Measurements from ENCODE around the gene CNTN5.
"Not testable (repeated sequence)": the region's sequence is repeated elsewhere in the genome, so short reads cannot be mapped to it uniquely, and the experiment has no call there.

Gene CNTN5

DNA sequence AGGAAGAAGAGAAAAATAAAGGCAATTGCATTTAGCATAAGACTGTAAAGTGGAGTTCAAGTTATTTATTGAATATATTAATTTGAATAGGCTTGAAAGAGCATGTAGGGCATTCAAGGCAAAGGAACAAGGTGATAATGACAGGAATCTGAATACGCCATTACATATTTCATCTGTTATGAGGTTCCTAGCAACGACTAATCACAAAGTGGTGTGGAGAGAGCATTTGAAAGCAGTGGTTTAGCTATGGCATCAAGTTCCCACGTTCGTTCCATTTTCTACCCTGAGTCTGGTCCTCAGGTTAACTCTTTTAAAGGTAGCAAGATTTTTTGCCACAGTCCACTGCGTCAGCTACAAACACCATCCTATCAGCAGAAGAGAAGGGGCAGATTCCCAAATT is 59.4 kb downstream of the CNTN5 start:
- no peak for DNase-seq
- H3K4me1 ChIP-seq, result no peaks in the 10 kb centered on the region
- no peaks in the 10 kb centered on the region for H3K9me3 ChIP-seq

DNA sequence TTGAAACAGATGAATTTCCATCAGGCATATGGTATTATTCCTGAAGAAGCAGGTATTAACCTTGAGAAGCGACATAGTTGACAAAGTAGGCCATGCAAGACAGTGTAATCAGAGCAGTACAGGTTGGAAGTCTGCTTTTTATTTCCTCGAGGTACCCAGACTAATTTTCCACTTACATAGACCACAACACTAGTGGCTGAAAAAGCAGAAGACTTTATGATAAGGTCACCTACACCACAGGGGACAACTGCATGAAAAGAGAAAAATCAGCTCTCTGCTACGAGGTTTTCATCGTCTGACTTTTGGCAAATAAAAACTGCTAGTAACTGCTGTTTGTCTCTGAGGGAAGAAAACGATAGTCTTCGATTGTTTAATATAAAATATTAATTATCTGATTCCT is 77.5 kb downstream of the CNTN5 start:
- H3K9me3 ChIP-seq, result no peaks in the 10 kb centered on the region
- DNase-seq, result no peak
- no peaks in the 10 kb centered on the region for H3K27me3 ChIP-seq
- H3K36me3 ChIP-seq, result no peaks in the 10 kb centered on the region
- H3K4me3 ChIP-seq (ENCODE audit: low read depth, low read length), result no peak overlapping the region
- TF ChIP-seq, protein P1, sequence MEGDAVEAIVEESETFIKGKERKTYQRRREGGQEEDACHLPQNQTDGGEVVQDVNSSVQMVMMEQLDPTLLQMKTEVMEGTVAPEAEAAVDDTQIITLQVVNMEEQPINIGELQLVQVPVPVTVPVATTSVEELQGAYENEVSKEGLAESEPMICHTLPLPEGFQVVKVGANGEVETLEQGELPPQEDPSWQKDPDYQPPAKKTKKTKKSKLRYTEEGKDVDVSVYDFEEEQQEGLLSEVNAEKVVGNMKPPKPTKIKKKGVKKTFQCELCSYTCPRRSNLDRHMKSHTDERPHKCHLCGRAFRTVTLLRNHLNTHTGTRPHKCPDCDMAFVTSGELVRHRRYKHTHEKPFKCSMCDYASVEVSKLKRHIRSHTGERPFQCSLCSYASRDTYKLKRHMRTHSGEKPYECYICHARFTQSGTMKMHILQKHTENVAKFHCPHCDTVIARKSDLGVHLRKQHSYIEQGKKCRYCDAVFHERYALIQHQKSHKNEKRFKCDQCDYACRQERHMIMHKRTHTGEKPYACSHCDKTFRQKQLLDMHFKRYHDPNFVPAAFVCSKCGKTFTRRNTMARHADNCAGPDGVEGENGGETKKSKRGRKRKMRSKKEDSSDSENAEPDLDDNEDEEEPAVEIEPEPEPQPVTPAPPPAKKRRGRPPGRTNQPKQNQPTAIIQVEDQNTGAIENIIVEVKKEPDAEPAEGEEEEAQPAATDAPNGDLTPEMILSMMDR (IDR thresholded peaks at IDR 0.05; ENCODE audit: low read depth, low read length), result no peak
- no peaks in the 10 kb centered on the region for H3K4me1 ChIP-seq

More for the DNA sequence above, 59.4 kb downstream of the CNTN5 start:
- Histone ChIP-seq H3K4me3 (ENCODE audit: low read depth, low read length) (no peak overlapping the region), H3K36me3 (no peaks in the 10 kb centered on the region), H3K27me3 (no peaks in the 10 kb centered on the region)
- TF ChIP-seq, protein P1 (IDR thresholded peaks at IDR 0.05; ENCODE audit: low read depth, low read length), result no peak

DNA sequence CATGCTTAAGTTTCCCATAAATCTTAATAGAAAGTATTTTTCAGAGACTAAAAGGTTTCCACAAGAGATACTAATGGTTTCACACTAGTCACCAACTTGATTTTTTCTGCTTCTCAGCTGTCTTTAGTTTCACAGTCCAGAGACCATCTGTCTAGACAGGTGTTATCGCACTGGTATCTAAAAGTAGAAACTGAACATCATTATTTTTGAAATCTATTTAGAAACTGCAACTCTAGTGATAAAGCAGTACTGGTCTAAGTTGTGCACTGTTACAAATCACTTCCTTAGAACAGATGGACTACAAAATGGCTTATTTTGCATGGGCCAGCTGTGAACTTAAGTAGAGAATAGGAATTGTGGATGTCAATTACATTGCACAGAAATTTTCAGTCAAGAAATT is 78.0 kb downstream of the CNTN5 start:
- H3K4me3 ChIP-seq (ENCODE audit: low read depth, low read length), result no peak overlapping the region
- H3K9me3 ChIP-seq, result no peaks in the 10 kb centered on the region
- no peaks in the 10 kb centered on the region for H3K4me1 ChIP-seq
- DNase-seq, result no peak
- H3K27me3 ChIP-seq, result no peaks in the 10 kb centered on the region
- H3K36me3 ChIP-seq, result no peaks in the 10 kb centered on the region
- TF ChIP-seq, protein P1 (IDR thresholded peaks at IDR 0.05; ENCODE audit: low read depth, low read length), result no peak

DNA sequence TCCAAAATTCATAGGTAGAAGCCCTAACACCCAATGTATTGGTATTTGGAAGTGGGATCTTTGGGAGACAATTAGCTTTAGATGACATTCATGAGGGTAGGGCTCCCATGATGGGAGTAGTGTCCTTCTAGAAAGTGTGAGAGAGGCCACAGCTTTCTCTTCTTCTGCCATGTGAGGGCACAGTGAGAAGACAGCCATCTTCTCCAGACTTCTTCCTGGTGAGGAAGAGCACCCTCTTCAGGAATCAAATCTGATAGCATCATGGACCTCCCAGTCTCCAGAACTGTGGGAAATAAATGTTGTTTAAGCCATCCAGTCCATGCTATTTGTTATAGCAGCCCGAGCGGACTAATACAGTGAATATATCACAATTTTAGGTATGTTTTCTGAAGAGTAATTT is 96.9 kb downstream of the CNTN5 start:
- no peak for DNase-seq
- TF ChIP-seq, protein P1 (IDR thresholded peaks at IDR 0.05; ENCODE audit: low read depth, low read length), result no peak
- no peak overlapping the region for H3K4me3 ChIP-seq (ENCODE audit: low read depth, low read length)
- no peaks in the 10 kb centered on the region for H3K36me3 ChIP-seq
- no peaks in the 10 kb centered on the region for H3K27me3 ChIP-seq
- H3K9me3 ChIP-seq, result no peaks in the 10 kb centered on the region; the same call in 1 of the 2 replicates
- no peaks in the 10 kb centered on the region for H3K4me1 ChIP-seq

DNA sequence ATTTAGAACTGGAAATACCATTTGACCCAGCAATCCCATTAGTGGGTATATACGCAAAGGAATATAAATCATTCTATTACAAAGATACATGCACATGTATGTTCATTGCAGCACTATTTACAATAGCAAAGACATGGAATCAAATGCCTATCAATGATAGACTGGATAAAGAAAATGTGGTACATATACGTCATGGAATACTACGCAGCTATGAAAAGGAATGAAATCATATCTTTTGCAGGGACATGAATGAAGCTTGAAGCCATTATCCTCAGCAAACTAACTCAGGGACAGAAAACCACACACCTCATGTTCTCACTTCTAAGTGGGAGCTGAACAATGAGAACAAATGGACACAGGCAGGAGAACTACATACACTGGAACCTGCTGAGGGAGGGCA is 113.1 kb downstream of the CNTN5 start:
- not testable (repeated sequence) for H3K4me1 ChIP-seq; H3K9me3 ChIP-seq; H3K27me3 ChIP-seq; H3K36me3 ChIP-seq; DNase-seq; H3K4me3 ChIP-seq (ENCODE audit: low read depth, low read length)

DNA sequence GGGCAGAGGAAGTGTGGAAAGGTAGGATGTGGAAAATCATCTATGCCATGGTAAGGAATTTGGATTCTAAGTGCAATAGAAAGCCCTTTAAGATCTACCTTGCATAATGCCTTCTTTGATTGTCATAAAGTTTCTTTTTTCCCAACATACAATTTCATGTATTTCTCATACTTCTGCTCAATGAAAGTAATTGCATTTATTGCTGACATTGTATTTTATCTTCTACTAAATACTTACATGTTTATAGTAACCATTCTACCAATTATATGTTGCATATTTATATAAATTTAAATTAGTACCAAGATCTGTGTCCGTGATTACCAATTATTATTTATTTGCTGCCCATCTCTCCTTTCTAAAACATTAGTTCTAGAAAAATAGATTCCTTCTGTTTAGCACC is 114.8 kb downstream of the CNTN5 start:
- TF ChIP-seq, protein P1 (IDR thresholded peaks at IDR 0.05; ENCODE audit: low read depth, low read length), result no peak
- Histone ChIP-seq H3K4me3 (ENCODE audit: low read depth, low read length) (no peak overlapping the region), H3K4me1 (no peaks in the 10 kb centered on the region), H3K9me3 (no peaks in the 10 kb centered on the region; the same call in 1 of the 2 replicates), H3K27me3 (no peaks in the 10 kb centered on the region), H3K36me3 (no peaks in the 10 kb centered on the region)
- no peak for DNase-seq

DNA sequence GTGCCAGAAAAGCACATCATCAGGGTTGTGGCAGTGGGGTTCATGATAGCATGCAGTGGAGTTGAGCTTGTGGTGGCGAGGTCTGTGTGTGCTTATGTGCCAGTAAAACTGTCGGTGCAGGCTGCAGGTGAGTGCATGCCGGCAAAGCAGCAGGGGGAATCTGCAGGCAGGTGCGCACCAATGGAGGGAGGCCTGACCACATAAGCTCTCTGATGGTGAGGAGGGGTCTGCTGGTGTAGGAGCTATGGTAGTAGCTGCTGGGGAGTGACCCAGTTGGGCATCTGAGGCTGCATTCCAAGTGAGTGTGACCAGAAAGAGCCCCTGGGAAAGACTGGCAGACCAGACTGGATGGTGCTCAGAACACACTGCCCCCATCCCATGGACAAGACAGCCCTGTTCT is 121.5 kb downstream of the CNTN5 start:
- no peak for DNase-seq

More for the DNA sequence above, 121.5 kb downstream of the CNTN5 start:
- TF ChIP-seq, protein P1 (IDR thresholded peaks at IDR 0.05; ENCODE audit: low read depth, low read length), result no peak
- Histone ChIP-seq H3K4me1 (no peaks in the 10 kb centered on the region), H3K9me3 (no peaks in the 10 kb centered on the region), H3K36me3 (no peaks in the 10 kb centered on the region), H3K27me3 (no peaks in the 10 kb centered on the region), H3K4me3 (ENCODE audit: low read depth, low read length) (no peak overlapping the region)

All from BE2C (cell line).